NB4 (cell line): ENCODE results near the gene NPHP3.

Source experiments
- CTCF ChIP-seq: IDR thresholded peaks from one replicate; pipeline ENCODE4 v1.5.1; 2012; ENCODE audit warnings: low read depth, low read length
- MAX ChIP-seq: IDR thresholded peaks from 2 replicates; pipeline ENCODE4 v1.6.1; 2011; ENCODE audit warnings: low read depth, low read length
- POLR2A ChIP-seq: IDR thresholded peaks from 2 replicates; pipeline ENCODE4 v1.6.1; 2011; ENCODE audit warnings: mild to moderate bottlenecking; ENCODE audit not compliant: insufficient read length; ENCODE audit errors: extremely low read depth

- TF ChIP-seq POLR2A = no peak
- TF ChIP-seq CTCF = no peak
- no peak for TF ChIP-seq MAX
Observed at GRCh38 chr3:132655471-132655870, 66.7 kb downstream of the NPHP3 start.
